Measurements from ENCODE around the gene TCF12.
"Not testable (repeated sequence)": the region's sequence is repeated elsewhere in the genome, so short reads cannot be mapped to it uniquely, and the experiment has no call there.

Gene TCF12

DNA sequence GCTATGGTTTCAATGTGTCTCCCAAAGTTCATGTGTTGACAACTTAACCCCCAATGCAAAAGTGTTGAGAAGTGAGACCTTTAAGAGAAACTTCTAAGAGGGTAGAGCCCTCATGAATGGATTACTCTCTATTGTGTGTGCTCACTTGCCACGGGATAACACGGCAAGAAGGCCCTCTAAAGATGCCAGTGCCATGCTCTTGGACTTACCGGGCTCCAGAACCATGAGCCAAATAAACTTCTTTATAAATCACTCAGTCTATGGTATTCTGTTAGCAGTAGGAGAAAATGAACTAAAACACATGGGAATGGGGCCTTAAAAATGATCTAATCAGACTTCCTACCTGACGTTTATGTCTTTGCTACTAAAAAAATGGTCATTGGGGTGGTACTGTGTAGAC lies 2.6 kb upstream of the TCF12 start:
- DNase-seq (ENCODE audit: low read depth, low spot score) = no peak

- DNase-seq (ENCODE audit: low read depth, low spot score) = no peak
Observed at GRCh38 chr15:56916825-56917477, 1.5 kb upstream of the TCF12 start.

DNA sequence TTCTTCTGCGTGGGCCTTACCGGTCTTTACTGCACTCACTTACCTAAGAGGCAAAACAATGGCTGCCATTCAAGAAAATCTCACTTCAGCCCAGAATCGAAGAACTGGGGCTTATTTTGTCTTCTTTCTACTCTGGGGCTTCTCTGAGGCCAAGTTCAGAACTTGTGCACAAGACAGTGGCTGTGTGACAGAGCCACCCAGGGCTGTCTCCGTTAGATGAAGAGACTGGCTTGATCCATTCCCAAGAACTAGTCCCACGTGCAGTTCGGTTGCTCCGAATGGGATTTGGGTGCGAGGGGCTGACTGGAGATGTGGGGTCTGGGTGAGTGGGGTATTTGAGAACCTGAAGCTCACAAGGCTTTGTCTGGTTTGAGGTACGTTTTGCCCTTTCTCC lies 795 bp upstream of the TCF12 start:
- no peak for DNase-seq (ENCODE audit: low read depth, low spot score)

- no peak for DNase-seq (ENCODE audit: low read depth, low spot score)
Observed at GRCh38 chr15:56919031-56919608, 676 bp downstream of the TCF12 start.

DNA sequence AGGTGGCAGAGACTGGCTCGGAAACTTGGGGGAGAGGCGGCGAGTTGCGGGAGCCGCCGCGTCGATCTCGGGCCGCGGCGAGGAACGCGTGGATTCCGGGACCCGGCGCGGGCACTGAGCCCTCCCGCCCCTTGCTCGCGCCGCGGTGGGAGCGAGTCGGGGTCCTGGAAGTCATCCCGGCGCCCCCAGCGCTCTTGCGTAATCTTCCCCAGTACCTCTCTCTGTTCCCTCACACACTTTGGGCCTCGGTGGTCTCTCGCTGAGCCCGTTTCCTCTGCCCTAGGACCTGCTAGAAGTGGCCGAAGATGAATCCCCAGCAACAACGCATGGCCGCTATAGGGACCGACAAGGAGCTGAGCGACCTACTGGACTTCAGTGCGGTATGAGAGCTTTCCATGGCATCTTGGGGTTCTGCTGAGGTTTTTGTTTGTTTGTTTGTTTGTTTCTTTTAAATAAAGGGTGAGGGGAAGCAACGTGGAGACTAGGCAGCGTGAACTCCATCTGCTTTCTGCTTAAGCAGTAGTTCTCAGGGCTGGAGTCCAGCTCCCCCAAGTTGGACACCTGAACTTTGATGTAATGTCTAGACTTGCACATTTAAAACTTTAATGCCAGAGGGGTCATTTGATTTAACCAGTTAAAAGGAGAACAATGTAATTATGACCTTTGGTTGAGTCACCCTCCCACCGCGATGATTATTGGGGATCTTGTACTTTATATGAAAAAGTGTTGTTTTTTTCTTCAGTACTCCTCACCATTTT lies 1.3 kb downstream of the TCF12 start:
- no peak for DNase-seq (ENCODE audit: low read depth, low spot score)

DNA sequence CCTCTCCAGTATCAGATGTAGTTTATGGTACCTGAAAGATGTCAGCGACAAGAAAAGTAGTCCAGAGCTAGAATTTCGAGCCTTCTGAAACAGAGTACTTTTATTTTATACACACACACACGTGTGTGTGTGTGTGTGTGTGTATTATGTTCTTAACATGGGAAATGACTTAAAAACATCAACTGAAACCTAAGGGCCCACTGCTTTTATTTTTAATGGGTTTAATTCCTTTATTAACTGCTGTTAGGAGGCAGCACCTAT lies 1.9 kb downstream of the TCF12 start:
- no peak for DNase-seq (ENCODE audit: low read depth, low spot score)

DNA sequence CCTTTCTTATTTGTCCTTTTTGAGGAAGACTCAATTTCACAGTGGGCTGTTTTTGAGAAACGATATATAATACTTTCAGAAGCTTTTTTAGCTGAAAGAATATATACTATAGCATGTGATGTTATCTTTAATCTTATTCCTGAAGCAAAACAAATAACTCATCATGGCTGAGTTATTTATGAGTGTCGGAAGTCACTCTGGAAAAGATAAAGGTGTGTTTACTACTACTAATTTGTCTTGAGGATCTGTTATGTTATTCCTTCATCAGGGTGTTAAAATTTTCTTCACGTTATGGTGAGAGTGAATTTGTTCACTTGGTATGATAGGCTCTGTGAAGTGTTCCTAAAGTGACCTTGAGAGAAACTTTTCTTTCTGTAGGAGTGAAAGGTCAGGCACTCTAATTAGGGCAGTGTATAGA lies 4.7 kb downstream of the TCF12 start:
- DNase-seq (ENCODE audit: low read depth, low spot score) = no peak

GRCh38 chr15:56927816-56928215 lies 9.4 kb downstream of the TCF12 start:
- DNase-seq (ENCODE audit: low read depth, low spot score) = no peak

DNA sequence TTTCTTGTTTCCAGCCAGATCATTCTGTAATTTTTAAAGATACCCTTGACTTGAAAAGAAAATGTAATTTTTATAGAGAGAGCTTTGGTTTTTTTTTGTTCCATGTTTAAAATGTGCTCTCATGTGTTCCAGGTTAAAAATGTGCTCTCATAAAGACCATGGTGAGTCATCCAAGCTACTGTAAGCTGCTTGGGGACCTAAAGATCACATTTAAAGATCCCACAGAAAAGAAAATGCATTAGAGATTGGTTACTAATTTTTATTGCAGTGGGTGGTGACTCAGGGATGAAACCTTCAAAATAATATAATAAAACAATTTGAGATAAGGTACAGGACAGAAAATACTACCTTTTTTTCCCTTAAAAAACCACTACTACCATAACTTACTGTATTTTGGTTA lies 11.0 kb downstream of the TCF12 start:
- DNase-seq (ENCODE audit: low read depth, low spot score) = no peak

DNA sequence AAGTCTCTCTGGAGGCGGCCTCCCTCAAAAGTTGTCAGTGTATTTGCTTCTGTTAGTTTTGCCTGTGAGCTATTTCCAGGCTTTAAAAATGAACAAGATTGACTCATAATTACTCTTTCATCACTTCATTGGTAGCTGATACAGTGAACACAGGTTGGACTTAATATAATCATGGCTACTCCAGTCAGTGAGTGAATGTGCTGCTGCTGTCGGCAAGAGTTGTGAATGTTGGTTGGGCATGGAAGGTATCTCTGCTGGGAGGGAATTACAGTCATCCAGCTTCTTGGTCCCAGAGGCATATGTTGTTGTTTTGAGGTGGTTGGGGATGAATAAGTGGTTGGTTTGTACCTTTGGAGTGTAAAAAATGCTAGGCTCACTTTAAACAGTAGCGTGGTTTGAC lies 11.5 kb downstream of the TCF12 start:
- DNase-seq (ENCODE audit: low read depth, low spot score) = no peak

DNA sequence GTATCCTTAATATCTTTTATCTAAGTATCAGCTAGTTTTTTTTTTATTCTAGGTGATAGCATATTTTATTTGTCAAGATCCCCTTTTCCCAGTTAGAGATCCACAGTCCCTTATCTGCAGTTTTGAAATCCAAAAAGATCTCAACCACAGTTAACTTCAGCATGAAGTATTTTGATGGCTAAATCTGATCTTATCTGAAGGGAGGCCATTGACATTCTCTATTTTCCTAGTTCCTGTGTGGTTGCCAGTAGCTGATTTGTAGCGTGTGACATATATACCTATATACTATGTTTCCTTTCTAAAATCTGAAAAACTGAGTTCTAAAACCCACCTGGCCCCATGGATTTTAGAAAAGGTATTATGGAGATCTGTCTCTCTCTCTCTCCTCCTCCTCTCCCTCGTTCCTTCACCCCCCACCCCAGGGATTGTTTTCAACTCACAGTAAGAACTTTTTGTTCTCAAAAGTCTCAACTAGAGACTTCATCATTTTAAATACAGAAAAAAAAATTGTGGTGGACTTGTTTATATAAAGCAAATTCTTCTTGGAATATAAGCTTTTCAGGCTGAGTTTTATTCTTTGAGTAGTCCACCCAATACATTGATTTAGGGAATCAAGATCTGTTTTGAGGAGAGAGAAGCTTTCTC lies 12.3 kb downstream of the TCF12 start:
- no peak for DNase-seq (ENCODE audit: low read depth, low spot score)

- no peak for DNase-seq (ENCODE audit: low read depth, low spot score)
Observed at GRCh38 chr15:56931639-56932508, 13.4 kb downstream of the TCF12 start.

- not testable (repeated sequence) for DNase-seq (ENCODE audit: low read depth, low spot score)
Observed at GRCh38 chr15:56932509-56932868, 14.0 kb downstream of the TCF12 start.

DNA sequence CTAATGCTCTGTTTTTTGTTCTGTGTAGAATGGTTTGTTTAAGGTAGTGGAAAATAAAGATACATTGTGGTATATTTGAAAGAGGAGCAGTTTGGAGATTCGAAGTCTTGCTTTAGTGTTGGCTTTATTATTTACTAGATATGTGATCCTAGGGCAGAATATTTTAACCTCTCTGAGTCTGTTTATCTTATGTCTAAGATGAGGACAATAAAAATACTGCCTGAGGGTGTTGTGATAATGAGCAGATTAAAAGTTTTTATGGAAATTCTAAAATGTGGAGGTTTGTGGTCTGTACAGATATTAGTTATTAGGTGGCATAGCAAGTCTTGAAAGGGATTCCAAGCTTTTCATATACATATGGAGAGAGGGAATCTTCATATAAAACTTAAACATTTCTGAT lies 15.0 kb downstream of the TCF12 start:
- DNase-seq (ENCODE audit: low read depth, low spot score) = no peak

DNA sequence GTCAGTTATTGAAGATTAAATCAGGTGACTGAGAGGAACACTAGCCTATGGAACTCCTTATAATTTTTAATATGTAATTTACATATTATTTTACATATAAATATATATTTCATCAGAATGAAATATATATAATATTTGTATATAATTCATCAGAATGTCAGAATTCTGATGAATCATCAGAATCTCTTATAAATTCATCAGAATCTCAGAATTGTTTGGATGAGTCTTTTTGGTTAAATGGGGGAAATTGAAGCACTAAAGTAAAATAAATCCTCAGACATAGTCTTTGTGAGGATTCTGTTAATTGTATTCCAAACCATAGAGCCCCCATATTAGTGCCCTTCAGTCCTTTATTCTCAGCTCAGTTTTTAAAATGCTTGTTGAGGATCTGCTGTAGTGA lies 15.4 kb downstream of the TCF12 start:
- no peak for DNase-seq (ENCODE audit: low read depth, low spot score)

DNA sequence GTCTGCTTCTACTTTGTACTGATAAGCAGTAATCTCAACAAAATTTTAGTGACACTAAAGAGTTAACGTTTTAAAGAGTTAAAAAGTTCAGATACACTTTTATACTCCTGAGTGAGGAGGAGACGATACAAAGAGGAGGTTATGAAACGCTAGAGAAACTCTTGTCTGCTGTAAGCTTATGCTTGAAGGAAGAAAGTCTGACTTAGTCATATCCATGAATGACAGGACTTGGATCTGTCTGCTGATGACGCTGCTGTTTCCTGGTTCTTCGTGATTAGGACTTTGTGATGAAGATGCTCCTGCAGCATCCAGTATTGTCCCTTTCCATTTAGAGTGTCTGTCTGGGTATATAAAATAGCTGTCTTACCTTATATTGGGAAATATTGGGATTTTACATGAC lies 15.8 kb downstream of the TCF12 start:
- DNase-seq (ENCODE audit: low read depth, low spot score) = no peak

GRCh38 chr15:56936929-56937328 lies 18.5 kb downstream of the TCF12 start:
- DNase-seq (ENCODE audit: low read depth, low spot score) = no peak

DNA sequence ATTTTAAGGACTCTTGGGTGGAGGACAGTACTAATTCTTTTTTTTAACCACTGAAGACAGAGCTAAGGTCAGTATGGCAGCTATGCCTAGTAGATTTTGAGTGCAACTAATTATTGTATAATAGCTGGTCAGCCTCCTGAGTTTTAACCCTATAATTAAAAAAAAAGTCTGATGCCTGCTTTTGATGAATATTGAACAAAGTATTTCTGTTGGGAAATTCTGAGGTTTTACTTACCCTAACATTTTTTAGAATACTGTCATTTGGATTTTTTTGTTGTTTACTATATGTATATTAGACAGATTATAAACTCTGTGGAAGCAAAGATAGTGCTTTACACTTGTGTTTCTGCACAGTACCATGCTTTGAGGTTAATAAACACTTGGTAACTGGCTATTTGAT lies 20.8 kb downstream of the TCF12 start:
- no peak for DNase-seq (ENCODE audit: low read depth, low spot score)

- DNase-seq (ENCODE audit: low read depth, low spot score) = no peak
Observed at GRCh38 chr15:56940388-56940787, 21.9 kb downstream of the TCF12 start.

GRCh38 chr15:56942118-56942517 lies 23.7 kb downstream of the TCF12 start:
- no peak for DNase-seq (ENCODE audit: low read depth, low spot score)

GRCh38 chr15:56943403-56943802 lies 25.0 kb downstream of the TCF12 start:
- DNase-seq (ENCODE audit: low read depth, low spot score) = no peak

- no peak for DNase-seq (ENCODE audit: low read depth, low spot score)
Observed at GRCh38 chr15:56944485-56944884, 26.0 kb downstream of the TCF12 start.
